Stimulated activated effector memory CD8-positive, alpha-beta T cell treated with anti-CD3 and anti-CD28 coated beads, Interleukin-12 subunit alpha, Interleukin-12 subunit beta, amount 100 ng/mL, for 72 hours (primary cell): ENCODE measurements around the gene IFNA16.
"Not testable (repeated sequence)": the region's sequence is repeated elsewhere in the genome, so short reads cannot be mapped to it uniquely, and the experiment has no call there.

ENCODE experiments used
- ATAC-seq: fragments of 150-1000 bp; cut with Tn5 transposase; 2 replicates; pipeline ENCODE4 v1.10.0; 2021
- DNase-seq, 2 donors: peaks; one replicate each; pipeline ENCODE4 v3.0.0; 2021 to 2022; ENCODE audit warnings: low spot score in 2 of 2
- H3K27ac Mint-ChIP-seq: one replicate; pipeline ENCODE4 v1.8.0; 2022; ENCODE audit warnings: mild to moderate bottlenecking, mixed read lengths
- H3K36me3 Mint-ChIP-seq: one replicate; pipeline ENCODE4 v1.8.0; 2022; ENCODE audit warnings: mild to moderate bottlenecking, mixed read lengths
- H3K4me1 Mint-ChIP-seq: one replicate; pipeline ENCODE4 v1.8.0; 2022; ENCODE audit warnings: mixed read lengths
- H3K4me3 Mint-ChIP-seq: one replicate; pipeline ENCODE4 v1.8.0; 2022; ENCODE audit warnings: mild to moderate bottlenecking, mixed read lengths
- H3K9me3 Mint-ChIP-seq: one replicate; pipeline ENCODE4 v1.8.0; 2022; ENCODE audit warnings: mixed read lengths

Gene IFNA16

DNA sequence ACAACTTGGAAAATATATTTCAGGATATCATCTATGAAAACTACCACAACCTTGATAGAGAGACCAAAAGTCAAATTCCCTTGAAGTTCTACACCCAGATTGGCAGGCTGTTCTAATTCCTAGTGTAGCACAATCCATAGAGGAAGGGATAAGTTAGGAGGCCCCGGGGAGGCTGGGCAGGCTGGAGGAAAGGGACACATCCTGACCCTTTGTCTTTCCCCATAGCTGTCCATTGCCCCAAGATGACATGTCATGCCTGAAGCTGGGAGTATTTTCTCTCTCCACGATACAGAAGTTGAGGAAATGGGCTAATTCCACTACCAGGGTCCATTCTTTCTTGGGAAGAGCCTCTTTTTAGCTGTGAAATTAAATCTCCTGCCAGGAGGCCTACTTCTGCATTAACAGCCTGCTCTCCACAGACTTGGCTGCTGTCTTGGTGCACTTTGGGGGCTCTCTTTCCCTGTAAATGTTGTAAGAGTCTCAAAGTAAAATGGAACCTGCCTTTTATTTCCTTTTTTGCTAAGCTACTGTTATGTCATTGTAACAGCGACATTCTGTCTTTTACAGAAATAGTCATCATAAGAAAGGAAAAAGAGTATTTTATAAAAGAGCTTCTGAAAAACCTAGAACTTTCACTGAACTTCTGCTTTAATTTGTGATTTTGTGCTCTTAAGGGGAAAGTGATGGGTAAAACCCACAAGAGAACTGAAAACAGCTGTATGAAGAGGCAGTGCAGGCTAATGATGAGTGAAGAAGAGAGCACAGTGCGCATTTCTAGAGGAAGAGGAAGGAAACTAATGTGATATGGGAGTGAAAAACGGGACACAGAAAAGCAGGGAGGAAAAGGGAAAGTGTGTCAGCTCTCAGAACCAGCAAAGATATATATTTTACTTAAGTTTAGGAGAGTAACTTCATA is 3.4 kb downstream of the IFNA16 start:
- not testable (repeated sequence) for H3K9me3 Mint-ChIP-seq, DNase-seq, H3K27ac Mint-ChIP-seq, H3K4me1 Mint-ChIP-seq, H3K4me3 Mint-ChIP-seq, H3K36me3 Mint-ChIP-seq
- ATAC-seq = peak; percentile 60

DNA sequence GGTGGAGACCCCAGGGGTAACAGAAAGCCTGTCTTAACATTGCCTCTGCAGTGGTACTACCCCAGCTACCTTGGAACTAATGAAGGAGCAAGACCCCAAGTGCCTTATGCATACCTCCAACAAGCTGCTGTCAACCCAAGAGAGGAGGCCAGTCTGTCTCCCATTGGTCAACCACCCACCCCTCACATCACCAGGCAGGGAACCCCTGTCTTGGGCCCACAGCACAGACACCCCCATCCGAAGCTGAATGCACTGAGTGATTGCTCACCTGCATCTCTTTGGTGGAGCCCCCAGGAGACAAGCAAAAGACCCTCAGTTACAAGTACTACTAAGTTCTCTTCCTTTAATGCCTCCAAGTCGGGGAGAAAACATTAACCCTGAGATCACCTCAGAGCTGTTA is 5.0 kb downstream of the IFNA16 start:
- not testable (repeated sequence) for H3K27ac Mint-ChIP-seq, H3K9me3 Mint-ChIP-seq, DNase-seq, H3K4me1 Mint-ChIP-seq, H3K4me3 Mint-ChIP-seq, H3K36me3 Mint-ChIP-seq
- peak; percentile 19 for ATAC-seq

DNA sequence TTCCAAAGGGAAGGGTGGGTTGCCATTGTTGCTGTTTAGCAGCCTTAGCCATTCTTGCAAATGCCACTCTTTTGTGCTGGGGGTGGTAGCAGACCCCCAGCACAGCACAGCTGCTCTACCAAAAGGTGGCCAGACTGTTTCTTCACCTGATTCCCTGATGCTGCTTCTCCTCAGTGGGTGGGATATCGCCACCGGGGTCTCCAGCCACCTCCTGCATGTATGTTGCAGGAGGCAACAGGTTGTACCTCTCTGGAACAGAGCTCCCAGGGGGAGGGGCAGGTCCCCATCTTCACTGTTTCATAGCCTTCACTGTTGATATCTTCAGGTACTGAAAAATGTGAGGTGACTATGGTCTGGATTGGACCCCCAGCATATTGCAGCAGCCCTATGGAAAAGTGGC is 6.3 kb downstream of the IFNA16 start:
- not testable (repeated sequence) for H3K36me3 Mint-ChIP-seq, H3K4me1 Mint-ChIP-seq, H3K4me3 Mint-ChIP-seq, ATAC-seq, H3K27ac Mint-ChIP-seq, DNase-seq, H3K9me3 Mint-ChIP-seq

DNA sequence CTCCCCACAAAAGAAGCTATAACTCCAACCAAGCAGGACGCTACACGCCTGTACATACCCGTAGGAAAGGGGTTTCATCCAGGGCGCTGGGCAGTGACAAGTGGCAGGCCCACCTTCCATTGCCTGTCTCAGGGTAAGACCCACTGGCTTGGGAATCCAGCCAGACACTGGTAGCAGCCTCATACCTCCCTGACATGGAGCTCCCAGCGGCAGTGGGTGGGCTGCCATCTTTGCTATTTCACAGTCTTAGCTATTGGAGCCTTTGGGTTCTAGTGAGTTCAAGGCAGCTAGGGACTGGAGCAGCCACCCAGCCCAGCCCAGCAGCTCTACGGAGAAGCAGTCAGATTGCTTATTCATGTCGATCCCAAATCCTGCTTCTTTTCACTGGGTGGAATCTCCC is 6.8 kb downstream of the IFNA16 start:
- ATAC-seq = no peak
- peaks cover 6% of the 10 kb centered on the region for H3K4me1 Mint-ChIP-seq
- H3K27ac Mint-ChIP-seq = no peak overlapping the region
- H3K4me3 Mint-ChIP-seq = no peak overlapping the region
- no peaks in the 10 kb centered on the region for H3K36me3 Mint-ChIP-seq
- DNase-seq = no peak
- no peaks in the 10 kb centered on the region for H3K9me3 Mint-ChIP-seq

DNA sequence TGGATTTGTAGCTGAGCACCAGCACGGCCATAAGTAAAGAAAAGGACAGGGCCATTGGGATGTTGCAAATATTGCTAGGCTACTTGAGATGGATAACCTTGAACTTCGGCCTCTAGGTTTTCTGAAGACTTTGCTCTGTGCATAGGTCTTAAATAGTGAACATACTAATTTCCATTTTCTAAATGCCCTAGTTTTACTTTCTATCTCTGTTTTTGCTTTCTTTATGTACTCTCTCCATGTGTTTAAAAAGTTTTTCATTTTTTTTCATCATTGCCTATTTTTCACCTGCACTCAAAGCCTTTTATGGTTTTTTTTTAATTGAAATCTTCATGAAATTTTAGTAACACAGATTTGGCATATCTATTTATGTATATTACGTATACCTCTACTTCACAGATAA is 10.1 kb downstream of the IFNA16 start, which contains the start of gene IFNA10:
TSS of gene IFNA10 (minus strand) at position 101 of the 400 bp plus-strand sequence. CDS start at position 55, 46 bp downstream.
- not testable (repeated sequence) for H3K27ac Mint-ChIP-seq, ATAC-seq, DNase-seq, H3K9me3 Mint-ChIP-seq, H3K4me3 Mint-ChIP-seq, H3K4me1 Mint-ChIP-seq, H3K36me3 Mint-ChIP-seq

DNA sequence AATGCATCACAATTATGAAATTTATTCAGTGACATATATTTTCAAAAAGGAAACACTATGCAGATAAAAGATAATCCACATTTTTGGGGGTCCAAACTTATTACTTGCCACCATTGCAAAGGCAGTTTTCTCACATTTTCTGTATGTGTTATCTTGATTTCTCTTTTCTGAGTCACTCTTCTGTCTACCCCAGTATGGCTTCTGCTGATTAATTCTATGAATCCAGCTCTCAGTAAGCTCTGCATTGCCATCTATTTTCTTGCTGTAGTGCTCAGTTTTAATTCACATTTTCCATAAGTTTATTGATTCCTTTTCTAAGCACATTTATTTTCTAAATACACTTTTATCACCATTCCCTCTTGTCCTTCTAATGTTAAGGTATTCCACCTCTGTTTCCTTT is 11.9 kb downstream of the IFNA16 start:
- Mint-ChIP-seq H3K27ac (no peak overlapping the region), H3K36me3 (no peaks in the 10 kb centered on the region), H3K4me1 (no peaks in the 10 kb centered on the region), H3K4me3 (no peak overlapping the region), H3K9me3 (no peaks in the 10 kb centered on the region)
- DNase-seq (no peak), ATAC-seq (peak; percentile 86)

DNA sequence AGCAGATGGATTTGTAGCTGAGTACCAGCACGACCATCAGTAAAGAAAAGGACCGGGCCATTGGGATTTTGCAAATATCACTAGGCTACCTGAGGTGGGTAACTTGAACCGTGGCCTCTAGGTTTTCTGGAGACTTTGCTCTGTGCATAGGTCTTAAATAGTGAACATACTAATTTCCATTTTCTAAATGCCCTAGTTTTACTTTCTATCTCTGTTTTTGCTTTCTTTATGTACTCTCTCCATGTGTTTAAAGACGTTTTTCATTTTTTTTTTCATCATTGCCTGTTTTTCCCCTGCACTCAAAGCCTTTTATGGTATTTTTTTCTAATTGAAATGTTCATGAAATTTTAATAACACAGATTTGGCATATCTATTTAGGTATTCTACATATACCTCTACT is 15.0 kb downstream of the IFNA16 start, which contains the start of gene IFNA7:
TSS of gene IFNA7 (minus strand) at position 101 of the 400 bp plus-strand sequence. CDS start at position 61, 40 bp downstream.
- DNase-seq, H3K27ac Mint-ChIP-seq, H3K9me3 Mint-ChIP-seq, H3K4me3 Mint-ChIP-seq, ATAC-seq, H3K4me1 Mint-ChIP-seq, H3K36me3 Mint-ChIP-seq: not testable (repeated sequence)

DNA sequence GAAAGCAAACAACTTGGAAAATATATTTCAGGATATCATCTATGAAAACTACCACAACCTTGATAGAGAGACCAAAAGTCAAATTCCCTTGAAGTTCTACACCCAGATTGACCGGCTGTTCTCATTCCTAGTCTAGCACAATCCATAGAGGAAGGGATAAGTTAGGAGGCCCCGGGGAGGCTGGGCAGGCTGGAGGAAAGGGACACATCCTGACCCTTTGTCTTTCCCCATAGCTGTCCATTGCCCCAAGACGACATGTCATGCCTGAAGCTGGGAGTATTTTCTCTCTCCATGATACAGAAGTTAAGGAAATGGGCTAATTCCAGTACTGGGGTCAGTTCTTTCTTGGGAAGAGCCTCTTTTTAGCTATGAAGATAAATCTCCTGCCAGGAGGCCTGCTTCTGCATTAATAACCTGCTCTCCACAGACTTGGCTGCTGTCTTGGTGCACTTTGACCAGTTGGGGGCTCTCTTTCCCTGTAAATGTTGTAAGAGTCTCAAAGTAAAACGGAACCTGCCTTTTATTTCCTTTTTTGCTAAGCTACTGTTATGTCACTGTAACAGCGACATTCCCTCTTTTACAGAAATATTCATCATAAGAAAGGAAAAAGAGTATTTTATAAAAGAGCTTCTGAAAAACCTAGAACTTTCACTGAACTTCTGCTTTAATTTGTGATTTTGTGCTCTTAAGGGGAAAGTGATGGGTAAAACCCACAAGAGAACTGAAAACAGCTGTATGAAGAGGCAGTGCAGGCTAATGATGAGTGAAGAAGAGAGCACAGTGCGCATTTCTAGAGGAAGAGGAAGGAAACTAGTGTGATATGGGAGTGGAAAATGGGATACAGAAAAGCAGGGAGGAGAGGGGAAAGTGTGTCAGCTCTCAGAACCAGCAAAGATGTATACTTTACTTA is 22.0 kb downstream of the IFNA16 start:
- not testable (repeated sequence) for DNase-seq, H3K27ac Mint-ChIP-seq, H3K4me3 Mint-ChIP-seq, H3K4me1 Mint-ChIP-seq, H3K36me3 Mint-ChIP-seq, H3K9me3 Mint-ChIP-seq
- peak; percentile 82 for ATAC-seq

DNA sequence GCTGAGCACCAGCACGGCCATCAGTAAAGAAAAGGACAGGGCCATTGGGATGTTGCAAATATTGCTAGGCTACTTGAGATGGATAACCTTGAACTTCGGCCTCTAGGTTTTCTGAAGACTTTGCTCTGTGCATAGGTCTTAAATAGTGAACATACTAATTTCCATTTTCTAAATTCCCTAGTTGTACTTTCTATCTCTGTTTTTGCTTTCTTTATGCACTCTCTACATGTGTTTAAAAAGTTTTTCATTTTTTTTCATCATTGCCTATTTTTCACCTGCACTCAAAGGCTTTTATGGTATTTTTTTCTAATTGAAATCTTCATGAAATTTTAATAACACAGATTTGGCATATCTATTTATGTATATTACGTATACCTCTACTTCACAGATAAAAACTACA is 29.6 kb downstream of the IFNA16 start, which contains the start of gene IFNA4:
TSS of gene IFNA4 (minus strand) at position 101 of the 400 bp plus-strand sequence. CDS start at position 45, 56 bp downstream.
- H3K4me3 Mint-ChIP-seq, H3K4me1 Mint-ChIP-seq, H3K36me3 Mint-ChIP-seq, ATAC-seq, DNase-seq, H3K9me3 Mint-ChIP-seq, H3K27ac Mint-ChIP-seq: not testable (repeated sequence)

DNA sequence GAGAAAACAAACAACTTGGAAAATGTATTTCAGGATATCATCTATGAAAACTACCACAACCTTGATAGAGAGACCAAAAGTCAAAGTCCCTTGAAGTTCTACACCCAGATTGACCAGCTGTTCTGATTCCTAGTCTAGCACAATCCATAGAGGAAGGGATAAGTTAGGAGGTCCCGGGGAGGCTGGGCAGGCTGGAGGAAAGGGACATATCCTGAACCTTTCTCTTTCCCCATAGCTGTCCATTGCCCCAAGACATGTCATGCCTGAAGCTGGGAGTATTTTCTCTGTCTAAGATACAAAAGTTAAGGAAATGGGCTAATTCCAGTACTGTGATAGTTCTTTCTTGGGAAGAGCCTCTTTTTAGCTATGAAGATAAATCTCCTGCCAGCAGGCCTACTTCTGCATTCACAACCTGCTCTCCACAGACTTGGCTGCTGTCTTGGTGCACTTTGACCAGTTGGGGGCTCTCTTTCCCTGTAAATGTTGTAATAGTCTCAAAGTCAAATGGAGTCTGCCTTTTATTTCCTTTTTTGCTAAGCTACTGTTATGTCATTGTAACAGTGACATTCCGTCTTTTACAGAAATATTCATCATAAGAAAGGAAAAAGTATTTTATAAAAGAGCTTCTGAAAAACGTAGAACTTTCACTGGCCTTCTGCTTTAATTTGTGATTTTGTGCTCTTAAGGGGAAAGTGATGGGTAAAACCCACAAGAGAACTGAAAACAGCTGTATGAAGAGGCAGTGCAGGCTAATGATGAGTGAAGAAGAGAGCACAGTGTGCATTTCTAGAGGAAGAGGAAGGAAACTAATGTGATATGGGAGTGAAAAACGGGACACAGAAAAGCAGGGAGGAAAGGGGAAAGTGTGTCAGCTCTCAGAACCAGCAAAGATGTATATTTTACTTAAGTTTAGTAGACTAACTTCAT is 34.0 kb downstream of the IFNA16 start:
- peak; percentile 81 for ATAC-seq
- H3K36me3 Mint-ChIP-seq, H3K27ac Mint-ChIP-seq, H3K4me3 Mint-ChIP-seq, H3K4me1 Mint-ChIP-seq, H3K9me3 Mint-ChIP-seq, DNase-seq: not testable (repeated sequence)

DNA sequence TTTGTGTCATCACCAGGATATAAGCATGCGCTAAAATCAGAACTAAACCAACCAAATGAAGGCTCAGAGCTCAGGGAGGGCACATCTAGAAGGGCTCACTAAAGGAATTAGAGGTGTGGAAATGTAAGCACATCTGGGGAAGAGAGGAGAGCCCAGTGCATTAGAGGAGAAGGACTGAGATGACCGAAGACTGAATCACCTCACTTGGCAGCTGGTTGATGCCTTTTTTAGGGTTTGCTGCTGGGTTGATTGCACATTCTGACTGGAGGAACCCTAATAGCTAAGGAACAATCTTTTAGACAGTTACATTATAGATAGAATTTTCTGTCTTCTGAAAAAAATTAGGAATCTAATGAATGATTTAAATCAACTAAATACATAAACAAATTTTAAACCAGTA is 42.4 kb downstream of the IFNA16 start:
- no peak overlapping the region for H3K27ac Mint-ChIP-seq
- H3K4me1 Mint-ChIP-seq = no peaks in the 10 kb centered on the region
- ATAC-seq = no peak
- H3K9me3 Mint-ChIP-seq = no peaks in the 10 kb centered on the region
- H3K4me3 Mint-ChIP-seq = no peak overlapping the region
- DNase-seq = no peak
- no peaks in the 10 kb centered on the region for H3K36me3 Mint-ChIP-seq

DNA sequence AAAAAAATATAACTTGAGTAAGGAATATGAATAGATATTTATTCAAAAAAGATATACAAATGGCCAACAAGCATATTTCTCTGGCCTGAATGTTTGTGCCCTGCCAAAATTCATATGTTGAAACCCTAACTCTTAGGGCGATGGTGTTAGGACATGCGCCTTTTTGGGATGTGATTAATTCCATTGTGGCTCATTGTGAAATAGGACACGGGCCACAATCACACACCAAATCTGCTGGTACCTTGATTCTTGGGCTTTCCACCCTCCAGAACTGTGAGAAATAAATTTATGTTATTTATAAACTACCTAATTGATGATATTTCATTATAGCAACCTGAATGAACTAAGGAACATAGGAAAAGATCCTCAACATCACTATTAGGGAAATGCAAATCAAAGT is 45.0 kb downstream of the IFNA16 start:
- H3K27ac Mint-ChIP-seq = no peak overlapping the region
- no peak for DNase-seq
- no peak overlapping the region for H3K4me3 Mint-ChIP-seq
- no peaks in the 10 kb centered on the region for H3K9me3 Mint-ChIP-seq
- H3K36me3 Mint-ChIP-seq = no peaks in the 10 kb centered on the region
- H3K4me1 Mint-ChIP-seq = no peaks in the 10 kb centered on the region
- no peak for ATAC-seq

DNA sequence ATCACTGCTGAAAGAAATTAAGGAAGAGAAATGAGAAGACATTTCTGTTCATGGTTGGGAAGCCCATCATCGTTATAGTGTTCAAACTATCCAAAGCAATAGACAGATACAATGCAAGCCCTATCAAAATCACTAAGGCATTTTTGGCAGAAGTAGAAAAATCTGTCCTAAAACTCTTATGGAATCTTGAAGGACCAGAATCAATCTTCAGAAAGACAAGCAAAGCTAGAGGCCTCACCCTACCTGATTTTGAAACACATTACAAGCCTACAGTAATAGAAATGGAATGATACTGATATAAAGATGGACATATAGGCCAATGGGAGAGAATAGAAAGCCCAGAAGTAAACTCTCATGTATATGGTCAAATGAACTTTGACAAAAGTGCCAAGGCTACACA is 45.8 kb downstream of the IFNA16 start:
- H3K36me3 Mint-ChIP-seq = no peaks in the 10 kb centered on the region
- H3K4me3 Mint-ChIP-seq = no peak overlapping the region
- ATAC-seq (no peak), DNase-seq (no peak)
- H3K27ac Mint-ChIP-seq = no peak overlapping the region
- H3K4me1 Mint-ChIP-seq = no peaks in the 10 kb centered on the region
- H3K9me3 Mint-ChIP-seq = no peaks in the 10 kb centered on the region

DNA sequence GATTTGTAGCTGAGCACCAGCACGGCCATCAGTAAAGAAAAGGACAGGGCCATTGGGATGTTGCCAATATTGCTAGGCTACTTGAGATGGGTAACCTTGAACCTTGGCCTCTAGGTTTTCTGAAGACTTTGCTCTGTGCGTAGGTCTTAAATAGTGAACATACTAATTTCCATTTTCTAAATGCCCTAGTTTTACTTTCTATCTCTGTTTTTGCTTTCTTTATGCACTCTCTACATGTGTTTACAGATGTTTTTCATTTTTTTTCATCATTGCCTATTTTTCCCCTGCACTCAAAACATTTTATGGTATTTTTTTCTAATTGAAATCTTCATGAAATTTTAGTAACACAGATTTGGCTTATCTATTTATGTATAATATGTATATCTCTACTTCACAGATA is 50.6 kb downstream of the IFNA16 start, which contains the start of gene IFNA21:
TSS of gene IFNA21 (minus strand) at position 101 of the 400 bp plus-strand sequence. CDS start at position 53, 48 bp downstream.
- not testable (repeated sequence) for H3K4me1 Mint-ChIP-seq, H3K36me3 Mint-ChIP-seq, H3K9me3 Mint-ChIP-seq, DNase-seq, H3K4me3 Mint-ChIP-seq, ATAC-seq, H3K27ac Mint-ChIP-seq
